Activated CD4-positive, alpha-beta T cell treated with anti-CD3 and anti-CD28 coated beads, Interleukin-2, amount 50 U/mL, for 1 hour (primary cell): ENCODE measurements around the gene ADARB2.
"Not testable (repeated sequence)": the region's sequence is repeated elsewhere in the genome, so short reads cannot be mapped to it uniquely, and the experiment has no call there.

ENCODE experiments used
- DNase-seq: peaks from one replicate; pipeline ENCODE4 v3.0.0-alpha.2; 2020

ADARB2 gene

DNA sequence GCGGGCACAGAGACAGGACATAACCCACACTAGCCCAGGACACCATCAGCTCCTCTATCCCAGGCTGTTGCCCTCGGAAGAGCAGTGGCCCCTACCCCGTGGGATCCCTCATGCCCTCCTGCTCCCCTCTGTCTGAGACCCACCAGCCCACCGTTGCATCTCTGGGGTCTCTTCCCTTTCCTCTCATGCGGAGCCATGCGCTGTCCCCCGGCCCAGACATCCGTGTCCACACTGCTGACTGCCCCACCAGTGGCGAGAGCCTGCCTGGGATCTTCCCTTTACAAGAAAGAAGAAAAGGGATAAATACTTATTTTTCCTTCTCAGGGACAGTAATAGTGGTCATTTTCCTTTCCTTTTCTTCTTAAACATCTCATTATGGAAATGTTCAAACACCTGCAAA, 565.7 kb downstream of the ADARB2 start:
- DNase-seq: no peak

DNA sequence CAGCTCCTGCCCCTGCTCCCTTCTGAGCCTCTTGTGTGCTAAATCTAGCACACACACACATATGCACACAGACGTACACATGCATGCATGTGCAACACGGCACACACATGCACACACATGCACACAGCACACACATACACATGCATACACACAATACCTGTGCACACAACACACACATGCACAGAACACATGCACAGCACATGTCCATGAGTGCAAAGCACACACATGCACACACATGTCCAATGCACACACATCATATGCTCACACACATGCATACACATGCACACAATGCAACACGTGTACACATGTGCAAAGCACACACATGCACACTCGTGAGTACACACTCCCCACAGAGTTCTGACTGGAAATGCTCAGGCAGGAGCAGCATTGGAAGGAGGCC, 566.1 kb downstream of the ADARB2 start:
- DNase-seq: no peak

DNA sequence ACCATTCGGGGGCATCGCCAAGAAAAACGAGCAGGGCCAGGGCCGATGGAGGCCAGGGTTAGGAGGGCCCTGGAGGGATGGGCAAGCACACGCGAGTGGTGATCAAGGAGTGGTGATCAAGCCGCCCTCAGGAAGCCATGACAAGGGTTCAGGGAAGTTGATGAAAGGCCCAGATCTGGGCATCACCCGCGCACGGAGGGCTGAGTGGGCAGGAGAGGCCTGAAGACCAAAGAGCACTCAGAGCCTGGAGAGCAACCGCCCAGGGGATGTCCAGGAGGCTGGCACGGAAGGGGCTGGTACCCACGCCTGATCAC, 566.5 kb downstream of the ADARB2 start:
- DNase-seq: no peak

DNA sequence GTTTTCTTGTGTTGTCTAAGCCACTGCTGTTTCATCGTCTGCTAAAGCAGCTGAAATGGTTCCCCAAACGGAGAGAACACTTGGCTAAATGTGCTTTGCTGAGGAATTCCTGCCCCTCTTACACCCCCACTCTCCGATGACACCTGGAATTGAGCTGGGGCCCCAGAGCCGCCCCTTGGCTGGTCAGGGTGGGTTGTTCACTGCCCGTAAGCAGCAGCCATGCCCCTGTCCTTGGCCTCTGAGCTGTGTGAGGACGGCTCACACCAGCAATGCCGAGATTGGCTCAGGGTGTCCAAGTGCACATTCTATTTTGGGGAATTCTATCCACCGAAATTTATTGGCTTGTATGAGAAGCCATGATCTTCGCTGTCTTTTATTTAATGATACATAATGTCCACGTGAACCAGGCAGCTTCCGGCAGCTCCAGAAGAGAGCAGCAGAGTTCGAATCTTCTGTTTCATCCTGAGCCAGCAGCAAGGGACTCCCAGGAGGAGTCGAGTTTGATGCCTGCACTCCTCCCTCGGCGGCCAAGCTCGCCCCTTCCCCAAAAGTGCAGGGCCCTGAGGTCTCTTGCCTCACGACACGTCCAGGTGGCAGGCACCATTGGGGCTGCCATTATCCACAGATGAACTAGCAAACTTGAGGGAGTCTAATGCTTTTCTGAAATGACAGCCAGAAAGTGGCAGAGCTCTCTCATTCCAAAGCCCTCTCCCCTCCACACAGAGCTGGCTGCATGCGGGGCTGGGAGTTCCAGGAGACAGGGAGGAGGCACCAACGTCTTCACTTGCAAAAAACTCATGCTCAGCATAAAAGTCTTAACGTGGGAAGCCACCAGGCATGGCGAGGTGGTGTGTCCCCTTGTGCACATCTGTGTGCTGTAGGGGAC, 567.1 kb downstream of the ADARB2 start:
- no peak for DNase-seq

DNA sequence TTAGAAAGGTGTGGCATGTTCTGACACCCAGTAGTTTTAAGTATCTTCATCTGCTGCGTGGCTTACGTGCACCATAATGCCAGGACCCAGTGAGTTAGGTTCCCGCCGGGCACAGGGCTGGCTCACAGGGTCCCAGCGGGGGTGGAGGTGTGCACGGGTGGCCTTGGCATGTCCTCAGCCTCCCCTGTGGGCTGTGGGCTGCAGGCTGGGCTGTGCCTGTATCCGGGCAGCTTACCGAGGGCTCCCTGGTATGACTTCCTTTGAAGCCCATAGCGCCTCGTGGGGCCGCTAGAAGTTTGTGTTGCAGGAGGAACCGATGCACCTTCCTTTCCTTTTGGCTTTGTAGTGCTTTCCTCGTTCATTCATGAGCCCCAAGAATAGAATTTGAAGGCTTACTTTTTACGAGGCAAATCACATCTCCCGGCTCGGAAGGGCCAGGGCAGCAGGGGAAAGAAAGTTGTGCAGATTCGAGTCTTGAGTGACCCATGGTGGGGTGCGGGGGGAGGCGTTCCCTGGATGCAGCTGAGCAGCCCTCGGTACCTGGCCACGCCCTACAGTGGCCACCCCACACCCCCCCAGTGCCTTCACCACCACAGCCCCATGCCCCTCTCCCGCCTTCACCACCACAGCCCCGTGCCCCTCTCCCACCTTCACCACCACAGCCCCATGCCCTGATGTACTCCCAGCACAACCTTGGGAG, 568.0 kb downstream of the ADARB2 start:
- no peak for DNase-seq

DNA sequence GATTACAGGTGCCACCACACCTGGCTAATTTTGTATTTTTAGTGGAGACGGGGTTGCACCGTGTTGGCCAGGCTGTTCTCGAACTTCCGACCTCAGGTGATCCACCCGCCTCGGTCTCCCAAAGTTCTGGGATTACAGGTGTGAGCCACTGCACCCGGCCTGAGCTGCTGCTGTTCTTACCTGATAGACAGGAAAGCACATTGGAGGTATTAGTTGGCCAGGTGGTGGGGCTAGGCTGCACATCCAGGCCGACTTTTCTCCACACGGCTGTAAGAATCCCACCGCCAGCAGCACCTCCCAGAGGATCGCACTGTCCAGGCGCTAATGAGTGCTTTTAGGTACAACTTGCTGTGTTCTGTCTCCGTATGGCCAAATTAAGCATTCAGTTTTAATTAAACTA, 568.6 kb downstream of the ADARB2 start:
- no peak for DNase-seq

DNA sequence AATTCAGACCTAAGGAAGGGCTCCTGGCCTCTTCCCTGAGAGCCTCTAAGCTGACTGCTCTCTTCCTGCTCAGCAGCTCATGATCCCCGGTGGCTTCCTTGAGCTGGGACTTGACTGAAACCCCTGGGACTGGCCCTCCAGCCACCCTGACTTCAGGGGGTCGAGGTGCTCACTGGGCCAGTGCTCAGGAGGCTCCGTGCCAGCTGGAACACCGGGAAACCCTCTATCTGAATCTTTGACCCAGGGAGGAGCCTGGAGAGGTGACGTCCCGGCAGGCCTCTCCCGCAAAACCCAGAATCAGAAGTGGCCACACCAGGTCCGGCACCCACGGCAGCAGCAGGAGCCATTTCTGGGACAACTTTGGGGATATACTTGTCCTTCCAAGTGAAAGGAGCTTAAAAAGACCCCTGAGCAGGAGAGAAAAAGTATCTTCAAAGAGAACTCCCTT, 570.5 kb downstream of the ADARB2 start:
- DNase-seq: no peak

DNA sequence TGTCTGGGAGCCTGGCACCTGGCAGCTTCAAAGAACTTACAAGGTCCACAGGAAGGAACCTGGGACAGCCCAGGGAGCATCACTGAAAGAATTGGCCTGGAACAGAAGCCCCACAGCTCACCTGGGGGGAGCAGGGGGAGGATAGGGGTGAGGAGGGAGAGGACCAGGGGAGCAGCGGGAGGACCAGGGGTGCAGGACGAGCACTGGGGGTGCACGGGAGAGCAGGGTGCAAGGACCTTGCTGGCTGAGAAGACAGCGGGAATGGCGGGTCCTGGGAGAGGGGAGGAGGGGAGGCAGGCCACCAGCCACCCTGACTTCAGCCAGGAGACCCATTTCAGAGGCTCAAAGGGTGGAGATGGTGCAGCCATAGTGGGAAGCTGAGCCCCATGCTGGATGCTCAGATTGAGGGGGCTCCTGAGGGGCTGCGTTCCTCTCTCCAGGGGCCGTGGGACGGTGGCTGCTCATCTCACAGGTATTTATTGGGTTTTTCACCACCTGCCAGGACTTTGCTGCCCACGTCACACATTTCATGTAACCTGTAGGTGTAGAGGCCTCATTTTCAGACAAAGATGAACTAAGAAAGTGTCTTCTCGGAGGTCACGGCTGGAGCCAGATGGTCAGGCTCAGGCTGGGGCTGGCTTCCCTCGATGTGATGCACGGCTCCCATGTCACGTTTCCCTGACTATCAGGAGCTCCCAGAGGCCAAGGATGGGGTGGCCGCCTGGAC, 571.1 kb downstream of the ADARB2 start:
- no peak for DNase-seq

DNA sequence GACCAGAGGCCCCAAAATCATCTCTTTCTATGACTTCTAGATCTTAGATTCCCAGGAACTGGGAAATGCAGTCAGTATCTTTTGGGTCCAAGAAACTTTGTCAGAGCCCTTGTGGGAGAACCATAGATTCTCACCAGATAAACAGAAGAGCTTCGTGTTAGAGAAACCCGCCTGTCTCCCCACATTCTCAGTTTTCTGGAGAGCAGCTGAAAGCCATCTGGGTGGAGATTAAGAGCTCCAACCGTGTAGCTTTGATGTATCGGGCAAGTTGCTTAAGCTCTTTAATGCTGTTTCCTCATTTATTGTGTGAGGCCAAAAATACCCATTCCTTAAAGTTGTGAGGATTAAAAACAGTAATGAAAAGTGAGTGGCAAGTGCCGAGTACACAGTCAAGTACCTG, 573.5 kb downstream of the ADARB2 start:
- no peak for DNase-seq

DNA sequence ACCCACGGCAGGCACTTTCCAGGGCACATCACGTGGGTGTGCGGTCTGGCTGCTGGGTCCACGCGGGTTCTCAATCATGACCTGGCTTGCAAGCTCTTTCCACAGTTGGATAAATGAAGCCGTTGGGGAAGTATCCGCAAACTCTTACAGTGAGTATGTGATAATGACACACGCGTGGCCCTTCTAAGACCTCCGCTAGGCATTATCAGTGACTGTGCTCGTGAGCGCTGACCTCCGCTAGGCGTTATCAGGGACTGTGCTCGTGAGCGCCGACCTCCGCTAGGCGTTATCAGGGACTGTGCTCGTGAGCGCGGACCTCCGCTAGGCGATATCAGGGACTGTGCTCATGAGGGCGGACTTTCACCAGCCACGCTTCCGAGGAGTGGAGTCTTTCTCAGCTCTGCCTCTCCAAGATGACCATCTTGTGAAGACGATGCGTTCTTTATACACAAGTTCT, 574.1 kb downstream of the ADARB2 start:
- no peak for DNase-seq

DNA sequence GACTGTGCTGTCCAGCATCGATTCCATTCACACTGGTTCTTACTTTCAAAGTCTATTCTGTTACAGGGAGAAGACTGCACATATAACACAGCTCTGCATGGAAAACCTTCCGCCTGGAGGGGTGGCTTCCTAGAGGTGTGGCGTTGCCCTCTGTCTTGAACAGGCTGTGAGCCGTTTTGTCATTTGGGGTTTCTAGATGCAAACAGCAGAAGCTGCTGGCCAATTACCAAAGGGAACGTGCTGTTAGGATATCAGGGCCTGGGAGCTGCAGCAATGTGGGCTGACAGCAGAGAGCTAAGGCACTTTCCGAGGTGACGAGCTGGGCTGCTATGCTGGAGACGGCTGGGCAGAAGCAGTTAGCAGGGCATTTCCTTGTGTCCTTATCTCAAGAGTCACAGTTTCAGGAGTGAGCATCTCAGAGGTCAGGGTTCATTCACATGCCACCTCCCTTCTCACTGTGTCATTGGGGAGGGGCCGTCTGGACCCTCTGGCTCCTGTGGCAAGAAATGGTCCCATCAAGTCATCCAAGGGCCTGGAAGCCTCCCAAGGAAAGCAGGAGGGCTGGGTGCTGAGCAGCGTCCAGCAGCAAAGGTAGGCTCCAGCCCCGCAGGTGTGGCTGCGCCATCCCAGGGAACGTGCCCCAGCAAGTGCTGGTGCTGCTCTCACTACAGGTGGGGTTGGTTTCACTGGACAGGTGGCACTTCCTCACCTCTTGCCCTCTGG, 574.7 kb downstream of the ADARB2 start:
- DNase-seq: no peak

DNA sequence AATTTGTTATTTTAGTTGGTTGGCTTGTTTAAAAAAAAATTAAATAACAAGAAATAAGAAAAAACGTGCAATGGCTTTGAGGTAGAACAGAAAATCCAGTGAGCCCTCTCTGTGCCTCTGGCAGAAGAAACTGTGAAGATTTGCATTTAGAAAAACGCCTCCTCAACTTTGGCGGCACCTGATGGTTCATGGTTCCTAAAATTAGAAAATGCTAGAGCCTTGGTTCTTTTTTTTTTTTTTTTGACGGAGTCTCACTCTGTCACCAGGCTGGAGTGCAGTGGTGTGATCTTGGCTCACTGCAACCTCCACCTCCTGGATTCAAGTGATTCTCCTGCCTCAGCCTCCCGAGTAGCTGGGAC, 576.0 kb downstream of the ADARB2 start:
- not testable (repeated sequence) for DNase-seq

DNA sequence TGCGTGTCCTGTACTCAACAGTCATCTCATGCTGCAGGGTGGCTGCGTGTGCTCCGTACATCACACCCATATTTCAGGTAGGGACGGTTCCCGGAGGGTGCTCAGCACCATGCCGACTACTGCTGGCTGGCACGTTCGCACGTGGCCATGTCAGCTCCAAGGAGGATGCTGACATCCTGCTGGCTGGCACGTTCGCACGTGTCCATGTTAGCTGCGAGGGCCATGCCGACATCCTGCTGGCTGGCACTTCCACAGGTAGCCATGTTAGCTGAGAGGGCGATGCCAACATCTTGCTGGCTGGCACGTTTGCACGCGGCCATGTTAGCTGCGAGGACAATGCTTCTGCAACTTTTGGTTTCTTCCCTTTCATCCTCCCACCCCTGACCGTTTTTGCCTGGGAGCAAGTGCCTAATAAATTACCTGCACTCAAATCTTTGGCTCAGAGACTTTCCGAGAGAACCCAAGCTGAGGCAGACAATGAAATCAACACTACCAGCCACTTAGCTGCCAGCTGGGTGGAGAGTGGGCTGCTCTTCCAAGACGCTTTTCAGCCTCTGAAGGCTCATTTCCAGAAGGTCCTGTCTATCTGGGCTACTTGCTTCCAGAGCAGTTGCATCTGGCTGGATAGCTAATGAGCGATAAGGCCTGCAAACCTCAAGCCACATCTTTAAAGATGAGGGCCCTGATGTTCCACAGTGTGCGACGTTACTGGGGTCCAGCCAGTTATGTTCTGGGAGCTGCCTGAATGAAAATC, 576.6 kb downstream of the ADARB2 start:
- no peak for DNase-seq

DNA sequence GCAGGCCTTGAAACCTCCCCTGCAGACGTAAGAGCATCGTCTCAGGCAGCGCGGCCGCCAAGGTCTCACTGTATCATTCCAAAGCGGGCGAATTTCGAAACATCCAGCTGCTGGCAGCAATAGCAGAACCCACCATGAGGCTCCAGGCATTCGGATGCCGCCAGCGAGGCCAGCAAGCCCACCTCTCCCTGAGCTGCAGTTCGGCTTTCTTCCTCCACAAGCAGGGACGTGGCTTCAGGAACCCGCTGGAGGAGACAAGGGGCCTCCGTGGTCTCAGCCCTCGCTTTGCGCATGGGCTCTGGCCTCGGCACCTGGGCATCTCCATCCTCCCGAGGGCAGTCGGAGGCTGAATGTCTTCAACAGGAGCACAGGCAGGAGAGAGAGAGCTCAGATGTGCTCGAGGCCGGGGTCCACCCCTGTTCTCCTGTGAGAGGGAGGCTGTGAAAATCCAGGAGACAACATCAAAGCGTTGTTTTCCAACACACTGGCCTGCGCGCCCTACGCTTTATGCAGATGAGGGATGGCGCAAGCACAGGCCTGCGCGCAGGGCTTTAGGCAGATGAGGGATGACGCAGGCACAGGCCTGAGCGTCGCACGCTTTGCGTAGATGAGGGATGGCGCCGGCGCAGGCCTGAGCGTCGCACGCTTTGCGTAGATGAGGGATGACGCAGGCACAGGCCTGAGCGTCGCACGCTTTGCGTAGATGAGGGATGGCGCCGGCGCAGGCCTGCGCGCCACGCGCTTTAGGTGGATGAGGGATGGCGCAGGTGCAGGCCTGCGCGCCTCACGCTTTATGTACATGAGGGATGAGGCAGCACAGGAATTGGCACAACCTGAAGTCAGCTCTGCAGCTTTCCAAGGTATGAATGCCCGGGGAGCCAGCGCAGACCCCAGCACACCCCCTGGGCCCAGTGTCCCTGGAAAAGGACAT, 577.9 kb downstream of the ADARB2 start:
- no peak for DNase-seq

DNA sequence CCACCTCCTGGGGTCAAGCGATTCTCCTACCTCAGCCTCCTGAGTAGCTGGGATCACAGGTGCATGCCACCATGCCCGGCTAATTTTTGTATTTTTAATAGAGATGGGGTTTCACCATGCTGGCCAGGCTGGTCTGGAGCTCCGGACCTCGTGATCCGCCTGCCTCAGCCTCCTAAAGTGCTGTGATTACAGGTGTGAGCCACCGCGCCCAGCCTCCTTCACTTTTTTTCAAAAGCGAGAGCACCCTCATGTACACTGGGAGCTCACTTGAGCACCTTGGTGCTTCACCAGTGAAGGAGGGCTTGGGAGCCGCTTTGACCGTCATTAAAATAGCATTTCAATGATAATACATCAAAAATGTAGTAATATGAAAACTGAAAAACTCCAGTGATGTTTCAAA, 578.8 kb downstream of the ADARB2 start:
- not testable (repeated sequence) for DNase-seq

DNA sequence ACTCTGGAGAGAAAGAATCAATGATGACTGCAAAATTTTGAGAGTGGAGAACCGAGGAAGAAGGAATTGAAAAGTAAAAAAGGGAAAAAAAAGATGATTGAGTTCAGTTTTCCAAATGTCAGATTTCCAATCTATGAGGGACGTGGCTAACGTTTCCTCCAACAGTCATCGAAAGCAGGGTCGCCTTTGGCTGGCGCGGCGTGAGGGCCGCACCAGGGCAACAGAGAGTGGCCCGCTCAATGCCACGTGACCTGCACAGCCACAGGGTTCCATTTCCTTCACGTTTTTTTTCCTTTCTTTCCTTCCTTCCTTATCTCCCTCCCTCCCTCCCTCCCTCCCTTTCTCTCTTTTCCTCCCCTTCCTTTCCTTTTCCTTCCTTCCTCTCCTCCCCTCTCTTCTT, 579.3 kb downstream of the ADARB2 start:
- DNase-seq: no peak

DNA sequence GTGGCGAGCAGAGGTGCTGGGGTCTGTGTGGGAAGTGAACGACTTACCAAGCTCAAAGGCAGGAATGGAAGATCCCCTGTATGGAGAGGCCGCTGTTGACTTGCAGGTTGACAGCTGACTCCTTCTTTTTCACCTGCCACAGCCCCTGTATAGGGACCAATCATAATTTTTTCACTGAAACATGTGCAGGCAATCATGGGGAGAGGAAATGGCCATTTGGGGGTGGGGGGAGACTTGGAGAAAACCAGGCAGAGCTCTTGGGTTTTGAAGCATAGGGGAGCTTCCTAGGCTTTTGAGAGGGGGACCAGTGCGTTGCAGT, 579.8 kb downstream of the ADARB2 start:
- DNase-seq: no peak

DNA sequence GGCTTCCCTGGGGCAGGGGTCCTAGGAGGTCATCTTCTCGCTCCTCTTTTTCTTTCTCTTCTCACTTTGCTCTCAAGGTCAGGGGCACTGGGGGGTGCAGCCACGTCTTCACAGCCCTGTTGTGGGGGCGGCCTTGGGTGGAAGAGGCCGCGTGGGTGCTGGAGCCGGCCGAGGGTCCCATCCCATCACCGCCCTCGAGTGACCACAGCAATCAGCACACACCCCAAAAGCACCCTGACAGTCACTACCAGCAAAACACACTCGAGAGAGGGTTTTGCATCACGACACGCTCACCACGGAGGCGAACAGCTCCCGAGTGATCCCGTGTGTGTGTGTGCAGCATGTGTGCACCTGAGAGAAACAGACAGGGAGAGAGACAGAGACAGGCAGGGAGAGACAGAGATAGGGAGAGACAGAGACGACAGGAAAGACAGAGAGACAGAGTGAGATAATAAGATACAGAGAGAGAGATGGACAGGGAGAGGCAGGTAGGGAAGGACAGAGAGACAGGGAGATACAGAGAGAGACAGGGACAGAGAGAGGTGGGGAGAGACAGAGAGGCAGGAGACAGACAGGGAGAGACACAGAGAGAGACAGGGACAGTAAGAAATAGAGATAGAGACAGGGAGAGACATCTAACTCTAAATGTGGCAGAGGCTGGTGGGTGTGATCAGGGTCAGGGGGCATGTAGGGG, 580.3 kb downstream of the ADARB2 start:
- no peak for DNase-seq

DNA sequence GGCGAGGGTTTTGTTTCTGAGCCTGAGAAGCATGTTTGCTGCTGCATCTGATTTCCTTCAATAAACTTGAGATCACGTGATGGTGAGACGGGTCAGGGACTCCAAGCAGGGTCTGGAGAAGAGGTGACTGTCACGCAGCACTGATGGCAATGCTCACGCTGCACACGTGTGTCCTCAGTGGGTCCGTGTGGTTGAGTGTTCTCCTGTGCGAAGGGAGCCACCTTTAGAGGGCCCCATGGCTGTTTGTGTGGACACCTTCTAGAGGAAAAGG, 580.8 kb downstream of the ADARB2 start:
- no peak for DNase-seq

DNA sequence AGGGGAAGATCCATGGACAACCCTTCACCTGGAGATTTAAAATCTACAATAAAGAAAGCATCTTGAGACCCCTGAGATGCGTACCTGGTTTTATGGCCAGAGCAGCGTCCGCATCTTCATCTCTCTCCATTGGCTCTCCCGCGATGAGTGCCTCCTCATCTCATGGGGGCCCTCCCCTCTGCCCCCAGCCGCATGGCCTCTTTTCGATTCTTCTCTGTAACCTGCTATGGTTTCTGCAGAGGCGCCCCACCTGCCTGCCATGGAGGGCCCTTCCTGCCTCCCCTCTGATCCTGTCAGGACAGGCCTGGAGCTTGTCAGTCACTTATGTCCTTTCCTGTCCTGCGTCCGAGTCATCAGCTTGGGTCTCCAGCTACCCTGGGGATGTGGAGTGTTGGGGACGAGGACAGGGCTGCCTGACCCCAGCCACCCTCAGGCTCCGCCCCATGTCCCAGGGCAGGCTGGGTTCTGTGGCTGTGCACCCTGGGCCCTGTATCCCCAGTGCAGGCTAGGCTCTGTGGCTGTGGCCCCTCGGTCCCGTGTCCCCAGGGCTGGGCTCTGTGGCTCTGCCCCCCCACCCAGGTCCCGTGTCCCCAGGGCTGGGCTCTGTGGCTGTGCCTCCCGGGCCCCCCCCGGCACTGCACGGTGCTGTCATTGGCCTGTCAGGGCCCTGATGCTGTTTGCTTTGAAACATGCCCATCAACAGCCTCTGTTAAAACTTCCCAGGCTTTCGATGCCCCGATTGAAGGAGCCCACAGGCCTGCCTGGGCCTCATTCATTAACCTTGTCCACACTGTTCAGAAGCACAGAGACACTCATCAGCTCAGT, 581.3 kb downstream of the ADARB2 start:
- no peak for DNase-seq
